Large intestine (tissue), 3 donors: Measurements from ENCODE around the gene TBX4. TPM values are rescaled to one million over a fixed set of nuclear protein-coding genes. Genes with fewer than 3 reads are reported as not detected.

Experiments
- DNase-seq, 2 donors: peaks; one replicate each; pipeline versions ENCODE4 v3.0.0 to v3.0.0-alpha.2; 2013
- H3K27ac ChIP-seq: one replicate; pipeline ENCODE4 v1.5.1; 2013; ENCODE audit warnings: low read length
- H3K27me3 ChIP-seq: 2 replicates; pipeline ENCODE4 v1.6.1; 2013; ENCODE audit warnings: low read length; ENCODE audit not compliant: control insufficient read depth, insufficient read depth
- H3K36me3 ChIP-seq: 2 replicates; pipeline ENCODE4 v1.6.1; 2013; ENCODE audit warnings: low read length; ENCODE audit not compliant: control insufficient read depth, insufficient read depth
- H3K4me1 ChIP-seq: one replicate; pipeline ENCODE4 v1.6.1; 2013; ENCODE audit warnings: low read length; ENCODE audit not compliant: control insufficient read depth, insufficient read depth
- H3K4me3 ChIP-seq: one replicate; pipeline ENCODE4 v1.5.1; 2013; ENCODE audit warnings: low read length
- H3K9me3 ChIP-seq: one replicate; pipeline ENCODE4 v1.6.1; 2013; ENCODE audit warnings: mild to moderate bottlenecking, low read depth, low read length, moderate library complexity; ENCODE audit not compliant: control insufficient read depth
- WGBS: methylation state at CpG from one replicate; pipeline ENCODE4 v1.1.5; 2013; ENCODE audit warnings: low lambda C conversion rate; ENCODE audit not compliant: insufficient coverage; 5-methylcytosine and 5-hydroxymethylcytosine counted together
- polyA plus RNA-seq: library from polyadenylated mRNA; unstranded; fragments of 120-200 nt; gene quantifications from one replicate; pipeline ENCODE4 v1.2.1, GENCODE V29; 2013

Gene TBX4
- polyA plus RNA-seq, 1 donor, result 0.10 TPM

DNA sequence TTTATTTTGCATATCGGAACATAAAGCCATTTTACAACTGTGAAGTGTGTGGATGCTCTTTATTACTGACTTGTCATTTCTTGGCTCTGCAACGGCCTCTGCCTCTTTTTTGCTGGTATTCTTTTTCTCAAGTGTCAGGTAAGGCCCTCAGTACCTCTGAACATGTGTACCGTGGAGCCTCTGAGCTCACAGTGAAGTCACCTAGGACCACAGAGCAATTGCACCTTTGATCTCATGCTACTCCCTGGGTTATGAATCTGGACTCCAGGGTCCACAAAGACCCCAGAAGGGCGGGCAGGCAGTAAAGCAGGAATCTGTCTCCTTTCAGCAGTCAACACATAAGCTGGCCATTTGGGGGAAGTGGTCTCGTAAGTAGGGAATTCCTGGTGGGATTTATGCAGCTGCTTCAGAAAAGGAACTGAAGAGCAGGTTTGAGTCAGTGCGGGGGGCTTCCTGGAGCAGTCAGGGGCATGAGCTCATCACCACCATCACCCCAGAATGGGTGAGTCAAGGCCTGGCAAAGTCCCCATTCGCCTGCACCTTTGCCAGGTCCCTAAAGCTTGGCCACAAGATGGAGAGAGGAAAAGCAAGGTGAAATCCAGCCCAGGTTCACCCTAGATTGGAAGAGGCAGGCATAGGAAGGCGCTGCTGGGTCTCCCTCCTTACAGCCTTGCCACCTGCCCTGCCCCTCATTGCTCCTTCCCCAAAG lies 33.0 kb downstream of the TBX4 start:
- H3K27me3 ChIP-seq, result no peaks in the 10 kb centered on the region
- no peak for DNase-seq
- no peak overlapping the region for H3K27ac ChIP-seq
- no peak overlapping the region for H3K4me3 ChIP-seq
- peaks cover 30% of the 10 kb centered on the region for H3K4me1 ChIP-seq
- WGBS, result 80% methylated on average over 1 of the region's 8 CpGs
- H3K36me3 ChIP-seq, result no peaks in the 10 kb centered on the region
- H3K9me3 ChIP-seq, result no peaks in the 10 kb centered on the region

DNA sequence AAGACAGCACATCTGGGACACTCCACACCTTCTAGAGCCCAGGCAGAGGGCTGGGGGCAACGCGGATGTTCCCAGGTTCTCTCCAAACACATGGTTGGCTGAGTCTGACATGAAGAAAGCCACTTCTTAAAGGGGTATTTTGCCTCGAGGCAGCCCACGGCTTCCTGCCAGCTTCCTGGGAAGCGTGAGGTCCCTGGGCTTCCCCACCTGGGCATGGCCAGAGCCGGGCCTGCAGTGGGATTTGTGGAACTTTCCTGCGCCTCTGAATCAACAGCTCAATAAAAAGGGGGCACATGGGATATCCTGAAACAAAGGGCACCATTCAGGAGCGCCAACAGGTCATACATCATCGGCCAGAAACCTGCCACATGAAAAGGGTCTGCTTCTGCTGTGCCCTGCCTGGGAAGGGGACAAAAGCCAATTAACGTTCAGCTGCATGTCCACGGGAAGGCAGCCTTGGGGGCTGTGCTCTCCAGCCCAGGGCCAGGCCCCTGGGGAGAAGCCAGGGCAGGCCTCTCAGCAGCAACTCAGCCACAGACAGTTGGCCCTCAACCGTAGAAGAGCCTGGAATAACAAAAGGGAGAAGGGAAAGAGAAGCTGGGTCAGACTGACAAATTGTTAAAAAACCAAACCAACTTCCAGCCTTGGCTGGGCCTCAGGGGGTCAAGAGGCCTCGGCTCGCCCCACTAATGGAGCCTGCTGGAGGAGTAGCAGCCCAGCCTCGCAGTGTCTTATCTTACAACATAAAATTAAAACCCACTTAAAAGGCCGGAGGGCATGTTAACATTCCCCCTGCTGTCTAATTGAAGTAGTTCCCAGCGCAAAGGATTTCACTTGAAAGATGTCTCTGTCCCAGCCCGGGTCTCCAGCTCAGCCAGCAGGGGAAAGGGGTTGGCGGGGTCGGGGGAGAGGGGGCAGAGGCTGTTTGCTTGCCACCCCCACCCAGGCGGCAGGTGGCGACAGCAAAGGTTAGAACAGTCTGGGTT lies 34.2 kb downstream of the TBX4 start:
- no peak for DNase-seq
- Histone ChIP-seq H3K4me3 (no peak overlapping the region), H3K36me3 (no peaks in the 10 kb centered on the region), H3K9me3 (no peaks in the 10 kb centered on the region), H3K27me3 (no peaks in the 10 kb centered on the region), H3K4me1 (peaks cover 39% of the 10 kb centered on the region), H3K27ac (no peak overlapping the region)
- WGBS, result no CpG with 5 or more reads among the region's 22 CpGs

DNA sequence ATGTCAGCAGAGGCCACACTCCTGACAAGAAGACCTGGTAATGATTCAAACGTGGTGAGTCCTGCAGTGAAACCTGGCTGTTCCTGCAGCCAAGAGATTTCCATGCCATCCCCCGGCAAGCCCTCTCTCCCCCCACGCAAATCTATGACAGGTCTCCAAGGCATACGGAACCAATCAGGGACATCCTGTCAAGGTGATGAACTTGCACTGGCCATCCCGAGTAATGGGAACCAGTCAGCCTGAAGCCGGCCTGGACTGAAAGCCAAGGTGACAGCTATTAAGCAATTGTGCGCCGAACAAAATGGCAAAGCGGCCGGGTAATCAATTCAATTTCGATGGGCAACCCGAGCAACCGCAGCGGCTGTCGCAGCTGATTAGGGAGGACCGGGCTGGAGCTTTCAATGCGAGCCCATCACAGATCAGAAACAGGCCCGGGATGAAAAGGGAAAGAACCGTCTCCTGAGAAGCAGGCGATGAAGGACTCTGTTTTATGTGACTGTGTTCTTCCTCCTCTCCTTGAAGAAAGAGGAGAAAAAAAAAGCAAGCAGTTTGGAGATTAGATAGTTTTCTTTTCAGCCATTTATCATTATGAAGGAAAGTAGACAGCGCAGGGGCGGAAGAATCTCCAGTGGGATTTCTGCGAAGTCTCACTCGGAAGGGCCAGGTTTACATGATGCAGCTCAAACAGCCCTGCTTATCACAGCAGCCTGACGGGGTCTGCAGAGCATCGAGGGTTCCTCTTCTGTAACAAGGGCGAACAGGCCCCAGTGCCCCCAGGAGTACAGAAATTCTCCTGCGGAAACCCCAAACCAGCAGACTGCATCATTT lies 35.2 kb downstream of the TBX4 start:
- no peaks in the 10 kb centered on the region for H3K9me3 ChIP-seq
- no peak for DNase-seq
- peaks cover 39% of the 10 kb centered on the region for H3K4me1 ChIP-seq
- no peak overlapping the region for H3K4me3 ChIP-seq
- H3K36me3 ChIP-seq, result no peaks in the 10 kb centered on the region
- 60% methylated on average over 1 of the region's 28 CpGs for WGBS
- H3K27ac ChIP-seq, result no peak overlapping the region
- no peaks in the 10 kb centered on the region for H3K27me3 ChIP-seq

DNA sequence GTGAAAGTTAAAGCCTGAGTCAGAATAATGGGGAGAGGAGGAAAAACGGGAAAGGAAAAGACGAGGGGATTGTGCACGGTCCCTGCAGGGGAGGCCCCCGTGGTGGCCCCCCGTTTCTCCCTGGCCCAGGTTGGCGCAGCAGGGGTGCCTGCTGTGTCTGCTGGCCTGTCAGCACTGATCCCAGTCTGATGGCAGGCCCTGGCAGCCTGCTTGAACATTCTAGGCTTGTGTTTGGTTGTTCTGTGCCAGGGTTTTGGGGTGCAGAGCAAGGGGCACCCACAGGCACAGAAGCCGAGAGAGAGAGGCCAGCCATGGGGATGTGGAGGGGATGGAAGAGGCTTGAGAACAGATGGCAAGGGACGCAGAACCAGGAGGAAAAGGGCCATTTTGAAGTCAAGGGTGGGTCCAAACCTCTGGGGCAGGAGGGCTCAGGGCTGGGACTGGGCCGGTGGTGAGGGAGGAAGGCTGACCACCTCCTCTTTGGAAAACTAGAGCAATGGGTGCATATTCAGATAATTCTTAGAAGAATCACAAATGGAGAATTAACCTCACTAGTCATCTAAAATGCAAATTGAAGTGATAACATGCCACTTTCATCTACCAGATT lies 35.9 kb downstream of the TBX4 start:
- H3K27ac ChIP-seq, result no peak overlapping the region
- DNase-seq, result no peak
- no peak overlapping the region for H3K4me3 ChIP-seq
- H3K4me1 ChIP-seq, result peaks cover 46% of the 10 kb centered on the region
- no peaks in the 10 kb centered on the region for H3K9me3 ChIP-seq
- no CpG with 5 or more reads among the region's 9 CpGs for WGBS
- no peaks in the 10 kb centered on the region for H3K27me3 ChIP-seq
- H3K36me3 ChIP-seq, result no peaks in the 10 kb centered on the region

DNA sequence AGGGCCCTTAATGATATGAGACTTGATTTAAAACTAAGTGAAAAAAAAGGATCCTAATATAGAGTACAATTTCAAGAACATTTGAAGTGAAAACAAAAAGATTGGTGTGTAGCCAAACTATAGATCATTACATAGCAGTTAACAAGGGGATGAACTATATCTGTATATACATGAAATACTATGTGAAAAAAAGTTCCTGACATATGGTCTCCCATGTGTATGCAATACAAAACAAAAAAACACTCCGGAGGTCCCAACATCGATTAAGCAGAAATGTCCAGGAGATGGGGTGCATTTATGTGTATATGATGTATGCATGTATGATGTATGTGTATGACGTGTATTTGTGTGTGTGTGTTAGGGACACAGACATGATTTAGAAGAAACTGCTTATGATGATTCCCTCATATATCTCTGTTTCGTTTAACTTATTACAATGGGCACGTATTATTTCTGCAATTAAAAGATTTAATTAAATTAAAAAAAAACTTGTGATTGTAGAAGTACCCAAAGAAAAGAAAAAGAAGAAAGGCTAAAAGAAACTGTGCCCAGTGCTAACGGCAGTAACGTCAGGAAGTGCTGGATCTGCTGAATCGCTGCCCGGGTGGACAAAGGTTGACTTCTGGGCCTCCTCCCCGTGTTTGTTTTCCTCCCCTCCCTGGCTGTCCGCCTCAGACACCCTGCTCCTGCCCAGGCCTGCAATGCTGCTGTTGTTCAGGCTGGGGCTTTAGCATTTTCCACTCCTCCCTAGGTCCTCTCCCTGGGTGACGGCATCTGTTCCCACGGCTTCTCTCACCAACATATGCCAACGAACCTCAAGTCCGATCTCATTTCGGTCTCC lies 36.9 kb downstream of the TBX4 start:
- H3K4me1 ChIP-seq, result peaks cover 53% of the 10 kb centered on the region
- 54% methylated on average over 2 of the region's 16 CpGs for WGBS
- H3K27me3 ChIP-seq, result no peaks in the 10 kb centered on the region
- H3K4me3 ChIP-seq, result no peak overlapping the region
- DNase-seq, result peak; percentile 79 to 86
- no peaks in the 10 kb centered on the region for H3K9me3 ChIP-seq
- peak overlapping the region; percentile 68 for H3K27ac ChIP-seq
- no peaks in the 10 kb centered on the region for H3K36me3 ChIP-seq

DNA sequence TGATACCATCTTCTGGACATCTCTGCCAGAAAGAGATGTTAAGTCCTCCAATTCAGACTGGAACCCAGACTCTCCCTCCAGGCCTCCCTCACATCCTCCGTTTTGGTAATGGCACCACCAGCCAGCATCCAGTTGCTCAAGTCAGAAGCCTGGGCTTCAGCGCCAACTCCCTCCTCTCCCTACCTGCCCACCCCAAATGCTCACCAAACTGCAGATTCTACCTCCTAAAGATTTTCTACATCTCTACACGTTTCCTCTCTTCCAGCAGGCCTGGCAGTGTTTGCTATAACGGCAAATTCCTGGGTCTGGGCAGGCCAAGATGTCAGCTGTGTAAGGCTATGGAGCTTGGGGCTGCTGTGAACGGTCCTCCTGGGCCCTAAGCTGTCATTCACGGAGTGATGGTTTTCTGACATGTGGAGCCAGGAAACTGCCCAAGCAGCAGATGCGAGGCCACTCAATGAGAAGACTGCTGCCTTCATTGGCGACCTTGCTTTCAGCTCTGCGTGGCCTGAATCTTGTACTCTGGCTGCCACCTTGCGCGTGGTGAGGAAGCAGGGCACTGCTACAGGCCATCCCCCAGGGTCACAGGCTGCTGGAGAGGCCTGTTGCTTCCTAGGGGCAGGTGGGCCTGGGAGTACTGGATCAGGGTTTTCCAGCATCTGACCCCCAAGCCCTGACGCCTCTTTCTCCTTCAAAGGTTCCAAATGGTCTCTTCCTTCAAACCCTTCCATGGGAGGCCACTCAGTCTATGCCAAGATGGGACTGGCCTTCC lies 37.7 kb downstream of the TBX4 start:
- H3K36me3 ChIP-seq, result no peaks in the 10 kb centered on the region
- H3K27me3 ChIP-seq, result no peaks in the 10 kb centered on the region
- peak overlapping the region; percentile 68 for H3K27ac ChIP-seq
- no peaks in the 10 kb centered on the region for H3K9me3 ChIP-seq
- no CpG with 5 or more reads among the region's 12 CpGs for WGBS
- no peak for DNase-seq
- H3K4me1 ChIP-seq, result peaks cover 61% of the 10 kb centered on the region
- H3K4me3 ChIP-seq, result no peak overlapping the region

DNA sequence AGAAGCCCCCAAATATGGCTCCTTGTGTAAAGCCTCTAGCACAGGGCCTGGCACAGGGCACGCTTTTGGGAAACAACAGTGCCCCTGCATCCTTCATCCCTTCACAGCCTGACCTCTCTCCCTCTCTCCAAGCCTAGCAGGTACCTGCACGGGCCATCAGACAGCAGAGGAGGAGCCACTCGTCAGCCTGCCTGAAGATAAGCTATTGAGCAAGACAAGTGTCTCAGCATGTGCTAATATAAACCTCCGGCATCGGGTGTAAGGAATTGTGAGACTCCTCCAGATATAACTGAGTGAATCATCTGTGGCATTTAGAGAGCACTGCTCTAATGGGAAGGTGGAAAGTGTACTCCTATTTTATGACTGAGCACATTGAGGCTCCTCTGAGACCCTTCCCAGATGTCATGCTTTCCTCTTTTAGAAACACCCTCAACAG lies 38.3 kb downstream of the TBX4 start:
- DNase-seq, result peak; percentile 80 to 85
- H3K36me3 ChIP-seq, result no peaks in the 10 kb centered on the region
- WGBS, result no CpG with 5 or more reads among the region's 5 CpGs
- peaks cover 68% of the 10 kb centered on the region for H3K4me1 ChIP-seq
- H3K27ac ChIP-seq, result peak overlapping the region; percentile 68
- H3K9me3 ChIP-seq, result no peaks in the 10 kb centered on the region
- no peak overlapping the region for H3K4me3 ChIP-seq
- no peaks in the 10 kb centered on the region for H3K27me3 ChIP-seq

DNA sequence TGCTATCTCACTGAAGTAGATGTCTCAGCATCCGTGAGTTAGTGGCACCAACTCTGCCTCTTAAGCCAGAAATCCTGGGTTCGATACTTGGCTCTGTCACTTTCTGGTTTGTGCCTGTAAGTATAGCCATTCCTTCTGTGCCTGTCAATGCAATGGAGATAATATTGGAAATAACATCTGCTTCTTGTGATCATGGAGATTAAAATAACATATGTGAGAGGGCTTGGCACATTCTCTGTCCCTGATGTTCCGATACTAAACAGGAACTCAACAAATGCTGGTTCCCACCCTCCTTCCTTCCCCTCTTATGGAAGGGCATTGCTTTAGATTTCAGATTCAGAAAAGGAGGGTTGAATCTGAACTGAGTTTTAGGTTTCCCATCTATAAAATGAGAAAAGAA lies 39.8 kb downstream of the TBX4 start:
- Histone ChIP-seq H3K27me3 (no peaks in the 10 kb centered on the region), H3K4me1 (peaks cover 60% of the 10 kb centered on the region), H3K9me3 (no peaks in the 10 kb centered on the region), H3K27ac (no peak overlapping the region), H3K36me3 (no peaks in the 10 kb centered on the region), H3K4me3 (no peak overlapping the region)
- DNase-seq, result no peak
- 83% methylated on average over 1 of the region's 3 CpGs for WGBS
